ENCODE data around the gene RAD51B. TPM values are rescaled to one million over a fixed set of nuclear protein-coding genes. Genes with fewer than 3 reads are reported as not detected.
"Not testable (repeated sequence)": the region's sequence is repeated elsewhere in the genome, so short reads cannot be mapped to it uniquely, and the experiment has no call there.

The RAD51B gene
- total RNA-seq, 2 donors from 2014 or later = 9.3 to 12.1 TPM

DNA sequence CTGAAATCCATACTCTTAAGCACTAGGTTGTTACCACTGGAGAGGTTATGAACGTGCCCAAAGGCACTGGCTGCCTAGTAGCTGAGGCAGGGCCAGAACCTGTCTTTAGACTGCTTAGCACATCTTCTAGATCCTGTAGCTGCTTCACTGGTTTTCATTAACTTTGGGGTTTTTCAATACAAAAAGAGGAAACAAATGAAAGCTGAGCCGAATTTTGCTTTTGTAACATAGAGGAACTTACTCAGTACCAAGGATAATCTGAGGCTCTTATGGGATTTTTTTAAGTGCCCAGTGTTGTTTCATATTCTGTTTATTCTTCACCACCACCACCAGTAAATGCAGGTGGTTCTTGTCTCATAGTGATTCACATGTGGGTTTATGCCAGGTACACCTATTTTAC, 396.1 kb downstream of the RAD51B start:
- no peak overlapping the region for H3K27ac ChIP-seq
- TF ChIP-seq, protein P1, sequence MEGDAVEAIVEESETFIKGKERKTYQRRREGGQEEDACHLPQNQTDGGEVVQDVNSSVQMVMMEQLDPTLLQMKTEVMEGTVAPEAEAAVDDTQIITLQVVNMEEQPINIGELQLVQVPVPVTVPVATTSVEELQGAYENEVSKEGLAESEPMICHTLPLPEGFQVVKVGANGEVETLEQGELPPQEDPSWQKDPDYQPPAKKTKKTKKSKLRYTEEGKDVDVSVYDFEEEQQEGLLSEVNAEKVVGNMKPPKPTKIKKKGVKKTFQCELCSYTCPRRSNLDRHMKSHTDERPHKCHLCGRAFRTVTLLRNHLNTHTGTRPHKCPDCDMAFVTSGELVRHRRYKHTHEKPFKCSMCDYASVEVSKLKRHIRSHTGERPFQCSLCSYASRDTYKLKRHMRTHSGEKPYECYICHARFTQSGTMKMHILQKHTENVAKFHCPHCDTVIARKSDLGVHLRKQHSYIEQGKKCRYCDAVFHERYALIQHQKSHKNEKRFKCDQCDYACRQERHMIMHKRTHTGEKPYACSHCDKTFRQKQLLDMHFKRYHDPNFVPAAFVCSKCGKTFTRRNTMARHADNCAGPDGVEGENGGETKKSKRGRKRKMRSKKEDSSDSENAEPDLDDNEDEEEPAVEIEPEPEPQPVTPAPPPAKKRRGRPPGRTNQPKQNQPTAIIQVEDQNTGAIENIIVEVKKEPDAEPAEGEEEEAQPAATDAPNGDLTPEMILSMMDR (IDR thresholded peaks at IDR 0.05) = no peak
- H3K4me1 ChIP-seq (ENCODE audit: control insufficient read depth in 1 of 2, low read depth in 2 of 2) = peaks cover 5 to 29% of the 10 kb centered on the region in 2 donors

DNA sequence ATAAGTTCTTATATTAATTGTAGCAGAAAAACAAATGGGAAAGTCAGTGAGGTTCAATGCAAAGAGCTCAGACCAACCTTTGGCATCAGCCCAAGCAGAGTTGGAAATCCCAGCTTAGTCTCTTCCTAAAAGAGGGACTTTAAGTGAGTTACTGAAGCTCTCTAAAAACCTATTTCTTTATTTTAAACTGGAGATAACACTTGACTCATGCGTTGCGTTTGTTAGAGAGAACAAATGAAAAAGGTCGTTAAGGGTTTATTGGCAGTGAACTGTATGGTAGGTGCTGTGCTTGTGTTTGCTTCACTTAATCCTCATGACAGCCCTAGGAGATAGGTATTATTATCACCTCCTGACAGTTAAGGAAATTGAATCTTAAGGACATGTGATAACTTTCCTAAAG, 396.5 kb downstream of the RAD51B start:
- no peaks in the 10 kb centered on the region for H3K9me3 ChIP-seq
- H3K4me3 ChIP-seq = no peak overlapping the region
- no peak overlapping the region for H3K27ac ChIP-seq
- peaks cover 2 to 24% of the 10 kb centered on the region in 2 donors for H3K4me1 ChIP-seq (ENCODE audit: control insufficient read depth in 1 of 2, low read depth in 2 of 2)
- no peaks in the 10 kb centered on the region for H3K27me3 ChIP-seq (replicated peaks; ENCODE audit: insufficient read depth)
- ATAC-seq (ENCODE audit: insufficient number of reproducible peaks, low FRiP score, low read depth) (no peak), DNase-seq (ENCODE audit: low spot score) (no peak)
- no peaks in the 10 kb centered on the region for H3K36me3 ChIP-seq
- TF ChIP-seq, protein P1 (IDR thresholded peaks at IDR 0.05) = no peak

More for the DNA sequence above, 396.1 kb downstream of the RAD51B start:
- DNase-seq (ENCODE audit: low spot score) = no peak
- Histone ChIP-seq H3K27me3 (replicated peaks; ENCODE audit: insufficient read depth) (no peaks in the 10 kb centered on the region), H3K9me3 (no peaks in the 10 kb centered on the region), H3K4me3 (no peak overlapping the region), H3K36me3 (no peaks in the 10 kb centered on the region)
- no peak for ATAC-seq (ENCODE audit: insufficient number of reproducible peaks, low FRiP score, low read depth)

DNA sequence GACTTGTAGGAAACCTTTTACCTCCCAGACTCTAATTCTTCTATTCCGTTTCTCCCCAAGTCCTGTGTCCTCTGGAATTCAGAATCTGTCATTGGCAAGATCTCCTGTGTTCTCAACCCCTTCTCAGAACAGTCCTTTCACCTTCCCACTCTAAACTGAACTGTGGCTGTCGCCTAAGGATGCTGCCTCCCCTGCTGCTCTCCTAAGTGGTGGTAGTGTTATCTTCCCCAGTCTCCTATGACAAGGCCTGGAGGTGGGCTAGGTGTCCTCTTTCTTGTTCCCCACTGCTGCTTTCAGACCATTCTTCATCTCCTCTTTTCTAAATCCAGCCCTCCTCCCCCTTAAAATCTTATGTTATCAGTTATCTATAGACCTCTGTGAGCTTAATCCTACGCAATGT, 397.4 kb downstream of the RAD51B start:
- Histone ChIP-seq H3K27ac (no peak overlapping the region), H3K36me3 (no peaks in the 10 kb centered on the region), H3K27me3 (replicated peaks; ENCODE audit: insufficient read depth) (no peaks in the 10 kb centered on the region), H3K4me3 (no peak overlapping the region), H3K4me1 (ENCODE audit: control insufficient read depth in 1 of 2, low read depth in 2 of 2) (peaks cover 0 to 17% of the 10 kb centered on the region in 2 donors), H3K9me3 (no peaks in the 10 kb centered on the region)
- TF ChIP-seq, protein P1 (IDR thresholded peaks at IDR 0.05) = no peak
- no peak for DNase-seq (ENCODE audit: low spot score)
- ATAC-seq (ENCODE audit: insufficient number of reproducible peaks, low FRiP score, low read depth) = no peak

DNA sequence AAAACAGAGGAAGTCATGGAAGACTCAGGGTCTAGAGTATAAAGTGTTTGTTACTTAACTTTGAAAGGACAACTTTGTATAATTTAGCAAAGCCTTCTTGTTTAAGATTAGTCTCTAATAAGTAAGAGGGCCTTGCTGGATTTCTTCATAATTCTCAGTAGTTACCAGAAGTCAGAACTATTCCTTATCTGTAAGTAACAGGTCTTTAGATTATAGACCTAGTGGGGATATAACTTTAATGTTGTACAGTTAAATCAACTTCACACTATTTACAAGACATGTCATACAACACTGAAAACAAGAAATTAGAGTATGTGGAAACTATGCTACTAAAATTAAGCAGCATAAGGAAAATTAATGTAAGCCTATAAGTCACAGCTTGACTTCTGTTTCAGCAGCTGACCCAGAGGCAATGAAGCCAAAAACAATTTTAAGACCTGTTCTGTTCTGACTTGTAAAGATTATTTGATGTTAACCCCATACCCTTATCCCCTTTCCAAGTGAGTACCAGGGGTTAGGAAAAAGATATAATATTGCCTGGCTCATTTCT, 398.3 kb downstream of the RAD51B start:
- Histone ChIP-seq H3K4me1 (ENCODE audit: control insufficient read depth in 1 of 2, low read depth in 2 of 2) (peaks cover 0 to 12% of the 10 kb centered on the region in 2 donors), H3K9me3 (no peaks in the 10 kb centered on the region), H3K27me3 (replicated peaks; ENCODE audit: insufficient read depth) (no peaks in the 10 kb centered on the region), H3K27ac (no peak overlapping the region), H3K36me3 (no peaks in the 10 kb centered on the region), H3K4me3 (no peak overlapping the region)
- TF ChIP-seq, protein P1 (IDR thresholded peaks at IDR 0.05) = no peak
- ATAC-seq (ENCODE audit: insufficient number of reproducible peaks, low FRiP score, low read depth) = no peak
- no peak for DNase-seq (ENCODE audit: low spot score)

DNA sequence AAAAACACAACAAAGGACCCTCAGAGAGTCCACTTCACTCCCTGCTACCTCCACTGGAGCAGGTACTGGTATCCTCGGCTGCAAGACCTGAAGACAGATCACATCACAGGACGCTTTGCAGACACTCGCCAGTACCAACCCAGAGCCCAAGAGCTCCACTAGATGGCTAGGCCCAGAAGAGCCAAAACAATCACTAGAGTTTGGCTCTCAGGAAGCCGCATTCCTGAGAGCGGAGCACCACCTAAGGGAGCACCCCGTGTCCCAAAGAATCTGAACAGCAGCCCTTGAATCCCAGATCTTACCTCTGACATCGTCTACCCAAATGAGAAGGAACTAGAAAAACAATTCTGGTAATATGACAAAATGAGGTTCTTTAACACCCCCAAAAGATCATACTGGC, 399.8 kb downstream of the RAD51B start:
- no peaks in the 10 kb centered on the region for H3K36me3 ChIP-seq
- TF ChIP-seq, protein P1 (IDR thresholded peaks at IDR 0.05) = no peak
- H3K4me1 ChIP-seq (ENCODE audit: control insufficient read depth in 1 of 2, low read depth in 2 of 2) = peaks cover 0 to 12% of the 10 kb centered on the region in 2 donors
- H3K27me3 ChIP-seq (replicated peaks; ENCODE audit: insufficient read depth) = no peaks in the 10 kb centered on the region
- H3K9me3 ChIP-seq = no peaks in the 10 kb centered on the region
- no peak overlapping the region for H3K27ac ChIP-seq
- no peak overlapping the region for H3K4me3 ChIP-seq
- ATAC-seq (ENCODE audit: insufficient number of reproducible peaks, low FRiP score, low read depth) = no peak
- DNase-seq (ENCODE audit: low spot score) = no peak

DNA sequence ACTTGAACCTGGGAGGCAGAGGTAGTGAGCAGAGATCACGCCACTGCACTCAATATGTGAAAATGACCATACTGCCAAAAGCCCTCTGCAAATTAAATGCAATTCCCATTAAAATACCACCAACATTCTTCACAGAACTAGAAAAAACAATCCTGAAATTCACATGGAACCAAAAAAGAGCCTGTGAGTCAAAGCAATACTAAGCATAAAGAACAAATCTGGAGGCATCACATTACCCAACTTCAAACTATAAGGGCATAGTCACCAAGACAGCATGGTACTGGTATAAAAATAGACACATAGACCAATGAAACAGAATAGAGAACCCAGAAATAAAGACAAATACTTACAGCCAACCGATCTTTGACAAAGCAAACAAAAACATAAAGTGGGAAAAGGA, 401.5 kb downstream of the RAD51B start:
- H3K4me3 ChIP-seq; H3K36me3 ChIP-seq; ATAC-seq (ENCODE audit: insufficient number of reproducible peaks, low FRiP score, low read depth); H3K27ac ChIP-seq; H3K9me3 ChIP-seq; DNase-seq (ENCODE audit: low spot score); H3K27me3 ChIP-seq (replicated peaks; ENCODE audit: insufficient read depth): not testable (repeated sequence)
- H3K4me1 ChIP-seq (ENCODE audit: control insufficient read depth in 1 of 2, low read depth in 2 of 2) = peaks cover 0 to 12% of the 10 kb centered on the region in 2 donors

Measured in thoracic aorta (tissue), 2 donors.